IMR-90 (cell line): ENCODE results near the gene PDZRN3.

Experiments used
- BHLHE40 ChIP-seq: fragments of 150-350 bp; IDR thresholded peaks from 2 replicates; pipeline ENCODE4 v1.6.1; 2016; ENCODE audit warnings: mild to moderate bottlenecking, low read depth, low read length
- CEBPB ChIP-seq: IDR thresholded peaks from 2 replicates; pipeline ENCODE4 v1.6.1; 2012; ENCODE audit warnings: low read depth, low read length, improper control_type of control experiment
- MAFK ChIP-seq: IDR thresholded peaks from 2 replicates; pipeline ENCODE4 v1.6.1; 2012; ENCODE audit warnings: low read depth, low read length, improper control_type of control experiment
- POLR2A ChIP-seq: IDR thresholded peaks from 2 replicates; pipeline ENCODE4 v1.6.1; 2012; ENCODE audit warnings: mild to moderate bottlenecking, low read depth, low read length
- RAD21 ChIP-seq: IDR thresholded peaks from 2 replicates; pipeline ENCODE4 v1.6.1; 2012; ENCODE audit warnings: low read length, improper control_type of control experiment
- RFX5 ChIP-seq: IDR thresholded peaks from 2 replicates; pipeline ENCODE4 v1.8.0; 2012; ENCODE audit warnings: low read depth, mild to moderate bottlenecking, low read length, moderate library complexity
- SMC3 ChIP-seq: fragments of 150-350 bp; IDR thresholded peaks from 2 replicates; pipeline ENCODE4 v1.6.1; 2016; ENCODE audit warnings: low read depth, mild to moderate bottlenecking, antibody characterized with exemption, low read length, moderate library complexity
- USF2 ChIP-seq: fragments of 150-350 bp; IDR thresholded peaks from 2 replicates; pipeline ENCODE4 v1.6.1; 2017; ENCODE audit warnings: mild to moderate bottlenecking, antibody characterized with exemption, low read length, low read depth
- TF ChIP-seq, protein P1 (sequence below): conservative IDR thresholded peaks from 2 replicates; pipeline ENCODE4 v1.5.1; 2012; ENCODE audit warnings: mild to moderate bottlenecking, low read depth, low read length, improper control_type of control experiment

GRCh38 chr3:73601481-73601880, 23.3 kb downstream of the PDZRN3 start:
- TF ChIP-seq, protein P1, sequence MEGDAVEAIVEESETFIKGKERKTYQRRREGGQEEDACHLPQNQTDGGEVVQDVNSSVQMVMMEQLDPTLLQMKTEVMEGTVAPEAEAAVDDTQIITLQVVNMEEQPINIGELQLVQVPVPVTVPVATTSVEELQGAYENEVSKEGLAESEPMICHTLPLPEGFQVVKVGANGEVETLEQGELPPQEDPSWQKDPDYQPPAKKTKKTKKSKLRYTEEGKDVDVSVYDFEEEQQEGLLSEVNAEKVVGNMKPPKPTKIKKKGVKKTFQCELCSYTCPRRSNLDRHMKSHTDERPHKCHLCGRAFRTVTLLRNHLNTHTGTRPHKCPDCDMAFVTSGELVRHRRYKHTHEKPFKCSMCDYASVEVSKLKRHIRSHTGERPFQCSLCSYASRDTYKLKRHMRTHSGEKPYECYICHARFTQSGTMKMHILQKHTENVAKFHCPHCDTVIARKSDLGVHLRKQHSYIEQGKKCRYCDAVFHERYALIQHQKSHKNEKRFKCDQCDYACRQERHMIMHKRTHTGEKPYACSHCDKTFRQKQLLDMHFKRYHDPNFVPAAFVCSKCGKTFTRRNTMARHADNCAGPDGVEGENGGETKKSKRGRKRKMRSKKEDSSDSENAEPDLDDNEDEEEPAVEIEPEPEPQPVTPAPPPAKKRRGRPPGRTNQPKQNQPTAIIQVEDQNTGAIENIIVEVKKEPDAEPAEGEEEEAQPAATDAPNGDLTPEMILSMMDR = no peak
- no peak for TF ChIP-seq CEBPB
- TF ChIP-seq POLR2A = no peak
- no peak for TF ChIP-seq SMC3
- TF ChIP-seq BHLHE40 = no peak
- TF ChIP-seq RAD21 = no peak
- TF ChIP-seq USF2 = no peak
- no peak for TF ChIP-seq RFX5
- TF ChIP-seq MAFK = no peak
